Loucy (cell line): ENCODE results near the gene TMEM200B.

Experiments used
- H2AFZ ChIP-seq: fragments of 200-600 bp; sonication (generic); 2 replicates; pipeline ENCODE4 v1.6.0; 2016; ENCODE audit warnings: antibody characterized with exemption, mild to moderate bottlenecking, low read length, moderate library complexity
- H3F3A ChIP-seq: fragments of 200-600 bp; 2 replicates; pipeline ENCODE4 v1.6.0; 2016; ENCODE audit warnings: antibody characterized with exemption, low read depth, mild to moderate bottlenecking
- H3K27me3 ChIP-seq: fragments of 200-600 bp; sonication (generic); 2 replicates; pipeline ENCODE4 v1.6.1; 2014; ENCODE audit warnings: low read length, mild to moderate bottlenecking; ENCODE audit not compliant: insufficient read depth, poor library complexity, severe bottlenecking
- H3K36me3 ChIP-seq: fragments of 200-600 bp; sonication (generic); 2 replicates; pipeline ENCODE4 v1.6.1; 2016; ENCODE audit warnings: low read length; ENCODE audit not compliant: insufficient read depth
- H3K4me1 ChIP-seq: fragments of 200-600 bp; sonication (generic); 2 replicates; pipeline ENCODE4 v1.5.1; 2014; ENCODE audit warnings: low read length, mild to moderate bottlenecking; ENCODE audit not compliant: insufficient read depth, poor library complexity, severe bottlenecking
- H3K4me2 ChIP-seq: fragments of 200-600 bp; sonication (generic); 2 replicates; pipeline ENCODE4 v1.6.0; 2014; ENCODE audit warnings: antibody characterized with exemption, low read length, low read depth, mild to moderate bottlenecking; ENCODE audit not compliant: poor library complexity, severe bottlenecking
- H3K4me3 ChIP-seq: fragments of 200-600 bp; sonication (generic); 2 replicates; pipeline ENCODE4 v1.5.1; 2014; ENCODE audit warnings: low read length, mild to moderate bottlenecking, mixed read lengths; ENCODE audit not compliant: poor library complexity, severe bottlenecking
- H3K79me2 ChIP-seq: fragments of 200-600 bp; sonication (generic); 2 replicates; pipeline ENCODE4 v1.6.1; 2014; ENCODE audit warnings: low read length; ENCODE audit not compliant: insufficient read depth
- H3K9ac ChIP-seq: fragments of 200-600 bp; sonication (generic); 2 replicates; pipeline ENCODE4 v1.6.0; 2014; ENCODE audit warnings: mild to moderate bottlenecking, low read depth, low read length, moderate library complexity; ENCODE audit not compliant: poor library complexity, severe bottlenecking
- H3K9me2 ChIP-seq: fragments of 200-600 bp; sonication (generic); replicated peaks from 2 replicates; pipeline ENCODE4 v1.6.1; 2016; ENCODE audit warnings: low read depth, low read length, mixed read lengths
- H3K9me3 ChIP-seq: fragments of 200-600 bp; sonication (generic); 2 replicates; pipeline ENCODE4 v1.6.1; 2014; ENCODE audit warnings: mild to moderate bottlenecking, antibody characterized with exemption, low read length, low read depth; ENCODE audit not compliant: insufficient read depth
- H4K20me1 ChIP-seq: fragments of 200-600 bp; sonication (generic); 2 replicates; pipeline ENCODE4 v1.6.0; 2014; ENCODE audit warnings: antibody characterized with exemption, low read length, mild to moderate bottlenecking; ENCODE audit not compliant: insufficient read depth, poor library complexity, severe bottlenecking
- EZH2phosphoT487 ChIP-seq: fragments of 200-600 bp; IDR thresholded peaks from 2 replicates; pipeline ENCODE4 v1.6.1; 2018; ENCODE audit warnings: antibody characterized with exemption, mild to moderate bottlenecking, moderate library complexity, borderline replicate concordance
- TF ChIP-seq, protein P1 (sequence below): fragments of 200-600 bp; sonication (generic); conservative IDR thresholded peaks from 2 replicates; pipeline ENCODE4 v1.5.1; 2014; ENCODE audit warnings: mild to moderate bottlenecking, antibody characterized with exemption, low read length

The TMEM200B gene

GRCh38 chr1:29105822-29106221, 17.9 kb downstream of the TMEM200B start:
- H3K27me3 ChIP-seq, result no peaks in the 10 kb centered on the region
- H3K4me2 ChIP-seq, result no peak overlapping the region
- no peaks in the 10 kb centered on the region for H3F3A ChIP-seq
- H4K20me1 ChIP-seq, result no peaks in the 10 kb centered on the region
- no peak for TF ChIP-seq EZH2phosphoT487
- TF ChIP-seq, protein P1, sequence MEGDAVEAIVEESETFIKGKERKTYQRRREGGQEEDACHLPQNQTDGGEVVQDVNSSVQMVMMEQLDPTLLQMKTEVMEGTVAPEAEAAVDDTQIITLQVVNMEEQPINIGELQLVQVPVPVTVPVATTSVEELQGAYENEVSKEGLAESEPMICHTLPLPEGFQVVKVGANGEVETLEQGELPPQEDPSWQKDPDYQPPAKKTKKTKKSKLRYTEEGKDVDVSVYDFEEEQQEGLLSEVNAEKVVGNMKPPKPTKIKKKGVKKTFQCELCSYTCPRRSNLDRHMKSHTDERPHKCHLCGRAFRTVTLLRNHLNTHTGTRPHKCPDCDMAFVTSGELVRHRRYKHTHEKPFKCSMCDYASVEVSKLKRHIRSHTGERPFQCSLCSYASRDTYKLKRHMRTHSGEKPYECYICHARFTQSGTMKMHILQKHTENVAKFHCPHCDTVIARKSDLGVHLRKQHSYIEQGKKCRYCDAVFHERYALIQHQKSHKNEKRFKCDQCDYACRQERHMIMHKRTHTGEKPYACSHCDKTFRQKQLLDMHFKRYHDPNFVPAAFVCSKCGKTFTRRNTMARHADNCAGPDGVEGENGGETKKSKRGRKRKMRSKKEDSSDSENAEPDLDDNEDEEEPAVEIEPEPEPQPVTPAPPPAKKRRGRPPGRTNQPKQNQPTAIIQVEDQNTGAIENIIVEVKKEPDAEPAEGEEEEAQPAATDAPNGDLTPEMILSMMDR, result no peak
- no peak overlapping the region for H3K9ac ChIP-seq
- H2AFZ ChIP-seq, result no peak overlapping the region
- H3K9me2 ChIP-seq, result no peaks in the 10 kb centered on the region
- no peaks in the 10 kb centered on the region for H3K79me2 ChIP-seq
- peaks cover 18% of the 10 kb centered on the region; the same call in 1 of the 2 replicates for H3K36me3 ChIP-seq
- no peaks in the 10 kb centered on the region for H3K4me1 ChIP-seq
- H3K4me3 ChIP-seq, result no peak overlapping the region
- H3K9me3 ChIP-seq, result no peaks in the 10 kb centered on the region

DNA sequence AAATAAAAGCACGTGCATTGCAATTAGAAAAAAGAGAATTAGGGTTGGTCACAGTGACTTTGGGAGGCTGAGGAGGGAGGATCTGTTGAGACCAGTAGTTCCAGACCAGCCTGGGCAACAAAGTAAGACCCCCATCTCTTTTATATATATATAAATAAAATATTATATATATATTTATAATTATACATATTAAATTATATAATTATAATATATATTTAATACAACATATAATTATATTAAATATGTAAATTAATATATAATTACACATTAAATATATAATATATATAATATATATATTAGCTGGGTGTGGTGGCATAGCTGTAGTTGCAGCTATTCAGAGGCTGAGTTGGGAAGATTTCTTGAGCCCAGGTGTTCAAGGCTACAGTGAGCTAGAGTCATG, 23.2 kb downstream of the TMEM200B start:
- Histone ChIP-seq H3K27me3 (no peaks in the 10 kb centered on the region), H3F3A (no peaks in the 10 kb centered on the region), H3K9me3 (no peaks in the 10 kb centered on the region), H4K20me1 (no peaks in the 10 kb centered on the region), H3K4me2 (no peak overlapping the region), H3K79me2 (no peaks in the 10 kb centered on the region), H3K9ac (no peak overlapping the region), H3K4me1 (no peaks in the 10 kb centered on the region), H3K4me3 (no peak overlapping the region), H2AFZ (no peak overlapping the region), H3K36me3 (peaks cover 28% of the 10 kb centered on the region; the same call in 1 of the 2 replicates), H3K9me2 (no peaks in the 10 kb centered on the region)
- no peak for TF ChIP-seq EZH2phosphoT487
- TF ChIP-seq, protein P1, result no peak

- H4K20me1 ChIP-seq, result no peaks in the 10 kb centered on the region
- H3K9me3 ChIP-seq, result no peaks in the 10 kb centered on the region
- no peak for TF ChIP-seq EZH2phosphoT487
- TF ChIP-seq, protein P1, result no peak
- H3K27me3 ChIP-seq, result no peaks in the 10 kb centered on the region
- H3F3A ChIP-seq, result no peaks in the 10 kb centered on the region
- no peaks in the 10 kb centered on the region for H3K9me2 ChIP-seq
- H2AFZ ChIP-seq, result no peak overlapping the region
- no peaks in the 10 kb centered on the region for H3K79me2 ChIP-seq
- H3K4me3 ChIP-seq, result no peak overlapping the region
- H3K9ac ChIP-seq, result no peak overlapping the region
- no peak overlapping the region for H3K4me2 ChIP-seq
- no peaks in the 10 kb centered on the region for H3K4me1 ChIP-seq
- peaks cover 28% of the 10 kb centered on the region; the same call in 1 of the 2 replicates for H3K36me3 ChIP-seq
These were observed 24.4 kb downstream of the TMEM200B start for GRCh38 chr1:29099286-29099685.
